ENCODE results near the gene ELAPOR1.

ELAPOR1 gene

DNA sequence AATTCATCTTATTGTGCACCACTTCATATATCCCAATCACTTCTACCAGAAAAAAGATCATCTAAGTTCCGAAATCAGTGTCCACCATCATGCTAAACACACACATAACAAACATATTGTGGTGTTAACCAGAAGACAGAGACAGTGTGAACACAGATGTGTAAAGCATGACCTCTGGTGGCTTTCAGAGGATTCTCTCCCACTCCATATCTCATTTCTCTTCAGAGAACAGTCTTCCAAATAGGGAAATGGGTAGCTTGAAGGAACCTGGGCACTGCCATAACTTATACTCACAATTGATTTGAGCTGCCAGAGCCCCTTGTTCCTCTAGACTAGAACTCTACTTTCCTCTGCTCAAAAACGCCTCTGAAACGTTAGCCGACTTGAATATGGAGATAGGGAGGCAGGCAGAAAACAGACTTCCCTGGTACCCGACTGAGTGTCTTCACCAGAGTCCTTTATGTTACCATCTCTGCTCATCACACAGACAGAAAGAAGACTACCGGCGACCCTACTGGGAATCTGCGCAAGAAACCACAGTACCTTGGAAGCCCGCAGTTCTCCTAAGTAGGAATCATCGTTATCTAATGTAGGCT, 1.8 kb upstream of the ELAPOR1 start:
- TF ChIP-seq, protein P1, sequence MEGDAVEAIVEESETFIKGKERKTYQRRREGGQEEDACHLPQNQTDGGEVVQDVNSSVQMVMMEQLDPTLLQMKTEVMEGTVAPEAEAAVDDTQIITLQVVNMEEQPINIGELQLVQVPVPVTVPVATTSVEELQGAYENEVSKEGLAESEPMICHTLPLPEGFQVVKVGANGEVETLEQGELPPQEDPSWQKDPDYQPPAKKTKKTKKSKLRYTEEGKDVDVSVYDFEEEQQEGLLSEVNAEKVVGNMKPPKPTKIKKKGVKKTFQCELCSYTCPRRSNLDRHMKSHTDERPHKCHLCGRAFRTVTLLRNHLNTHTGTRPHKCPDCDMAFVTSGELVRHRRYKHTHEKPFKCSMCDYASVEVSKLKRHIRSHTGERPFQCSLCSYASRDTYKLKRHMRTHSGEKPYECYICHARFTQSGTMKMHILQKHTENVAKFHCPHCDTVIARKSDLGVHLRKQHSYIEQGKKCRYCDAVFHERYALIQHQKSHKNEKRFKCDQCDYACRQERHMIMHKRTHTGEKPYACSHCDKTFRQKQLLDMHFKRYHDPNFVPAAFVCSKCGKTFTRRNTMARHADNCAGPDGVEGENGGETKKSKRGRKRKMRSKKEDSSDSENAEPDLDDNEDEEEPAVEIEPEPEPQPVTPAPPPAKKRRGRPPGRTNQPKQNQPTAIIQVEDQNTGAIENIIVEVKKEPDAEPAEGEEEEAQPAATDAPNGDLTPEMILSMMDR (IDR thresholded peaks at IDR 0.05; ENCODE audit: extremely low read depth, missing control alignments) = no peak
- peak; percentile 49 for DNase-seq (ENCODE audit: low spot score)

DNA sequence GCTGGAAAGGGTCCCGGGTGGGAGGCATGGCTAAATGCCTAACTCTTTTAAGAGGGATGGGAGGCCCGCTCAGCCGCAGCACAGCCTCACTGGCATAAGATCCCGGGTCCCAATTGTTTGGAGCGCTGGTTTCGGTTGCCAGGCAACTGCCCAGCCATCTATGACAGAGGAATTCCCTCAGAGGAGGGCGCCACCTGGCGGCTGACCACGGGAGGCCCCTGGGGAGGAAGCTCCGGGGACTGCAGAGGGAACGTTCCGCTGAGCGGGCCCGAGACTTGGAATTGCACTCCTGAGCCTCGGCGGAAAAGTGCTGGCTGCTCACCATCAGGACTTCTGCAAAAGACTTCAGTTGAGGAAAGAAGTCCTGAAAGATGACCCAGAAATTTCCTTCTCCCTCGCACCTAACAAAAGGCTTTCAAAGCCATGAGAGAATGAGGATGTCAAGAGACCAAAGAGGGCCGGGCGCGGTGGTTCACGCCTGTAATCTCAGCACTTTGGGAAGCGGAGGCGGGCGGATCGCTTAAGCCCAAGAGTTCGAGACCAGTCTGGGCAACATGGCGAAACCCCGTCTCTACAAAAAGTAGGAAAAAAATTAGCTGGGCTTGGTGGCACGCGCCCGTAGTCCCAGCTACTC, 1.1 kb upstream of the ELAPOR1 start:
- DNase-seq (ENCODE audit: low spot score) = peak; percentile 88
- TF ChIP-seq, protein P1 (IDR thresholded peaks at IDR 0.05; ENCODE audit: extremely low read depth, missing control alignments) = peak; percentile 86

DNA sequence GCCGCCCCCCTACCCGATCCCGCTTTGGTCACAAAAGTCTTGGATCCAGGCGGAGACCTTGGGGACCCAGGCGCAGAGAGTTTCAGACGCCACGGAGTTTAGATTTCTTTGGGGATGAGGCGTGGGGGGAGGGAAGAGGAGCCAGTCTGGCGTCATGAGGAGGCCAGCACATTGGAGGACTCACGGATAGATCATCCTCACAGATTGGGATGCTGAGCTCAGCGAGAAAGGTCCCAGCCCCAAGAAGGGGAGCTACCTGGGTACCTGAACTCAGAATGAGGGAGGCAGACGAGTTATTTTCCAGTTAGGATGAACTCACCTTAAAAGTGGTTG, 393 bp downstream of the ELAPOR1 start:
- TF ChIP-seq, protein P1 (IDR thresholded peaks at IDR 0.05; ENCODE audit: extremely low read depth, missing control alignments) = no peak
- DNase-seq (ENCODE audit: low spot score) = no peak

DNA sequence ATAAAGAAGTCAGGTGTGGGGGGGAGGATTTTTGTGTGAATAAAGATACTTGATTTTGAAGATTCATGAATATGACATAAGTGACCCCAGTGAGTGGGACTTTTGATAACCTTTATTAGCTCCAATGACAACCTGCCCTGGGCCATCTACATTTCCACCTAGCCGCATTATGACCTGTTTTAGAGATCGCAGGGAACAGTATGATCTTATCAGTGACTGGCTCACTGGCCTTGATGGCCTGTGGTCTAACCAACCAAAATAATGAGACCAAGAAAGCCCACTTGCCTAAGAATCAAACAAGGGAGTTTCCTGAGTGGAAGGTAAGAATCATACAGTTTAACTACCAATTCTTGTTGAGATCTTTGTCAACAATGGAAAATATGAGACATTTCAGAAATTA, 1.8 kb downstream of the ELAPOR1 start:
- TF ChIP-seq, protein P1 (IDR thresholded peaks at IDR 0.05; ENCODE audit: extremely low read depth, missing control alignments) = no peak
- DNase-seq (ENCODE audit: low spot score) = no peak

DNA sequence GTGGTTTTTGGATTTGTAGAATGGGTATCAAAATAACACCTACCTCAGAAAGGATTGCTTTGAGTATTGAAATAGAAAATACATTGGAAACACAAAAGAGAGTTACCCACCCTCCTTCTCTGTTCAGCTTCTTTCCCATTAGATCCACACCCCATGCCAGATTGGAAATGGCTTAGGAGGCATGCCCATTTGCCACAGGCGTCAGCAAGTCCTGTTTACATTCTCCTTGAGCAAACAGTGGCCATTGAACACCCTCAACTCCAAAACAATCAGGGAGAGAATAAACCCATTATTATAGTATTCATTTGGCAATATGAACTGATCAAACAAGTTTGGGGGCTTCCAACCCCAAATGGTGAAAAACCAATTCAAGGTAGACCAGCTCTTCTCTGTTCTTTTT, 2.4 kb downstream of the ELAPOR1 start:
- no peak for DNase-seq (ENCODE audit: low spot score)
- TF ChIP-seq, protein P1 (IDR thresholded peaks at IDR 0.05; ENCODE audit: extremely low read depth, missing control alignments) = no peak

DNA sequence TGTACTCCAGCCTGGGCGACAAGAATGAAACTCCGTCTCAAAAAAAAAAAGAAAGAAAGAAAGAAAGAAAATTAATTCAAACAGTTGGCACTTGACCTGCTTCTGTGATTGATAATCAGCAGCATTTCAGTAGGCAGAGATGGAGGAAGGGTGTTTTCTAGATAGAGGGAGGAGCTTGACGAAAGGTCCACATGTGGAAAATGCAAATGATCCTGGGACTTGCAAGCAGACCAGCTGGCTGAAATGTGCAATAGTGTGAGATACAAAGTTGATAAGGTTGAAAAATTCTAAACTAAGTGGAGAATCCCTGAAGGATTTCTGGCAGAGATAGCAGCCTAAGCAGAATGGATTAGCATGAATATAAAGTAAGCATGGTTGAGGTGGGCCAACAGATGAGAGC, 4.2 kb downstream of the ELAPOR1 start:
- TF ChIP-seq, protein P1 (IDR thresholded peaks at IDR 0.05; ENCODE audit: extremely low read depth, missing control alignments) = no peak
- no peak for DNase-seq (ENCODE audit: low spot score)

DNA sequence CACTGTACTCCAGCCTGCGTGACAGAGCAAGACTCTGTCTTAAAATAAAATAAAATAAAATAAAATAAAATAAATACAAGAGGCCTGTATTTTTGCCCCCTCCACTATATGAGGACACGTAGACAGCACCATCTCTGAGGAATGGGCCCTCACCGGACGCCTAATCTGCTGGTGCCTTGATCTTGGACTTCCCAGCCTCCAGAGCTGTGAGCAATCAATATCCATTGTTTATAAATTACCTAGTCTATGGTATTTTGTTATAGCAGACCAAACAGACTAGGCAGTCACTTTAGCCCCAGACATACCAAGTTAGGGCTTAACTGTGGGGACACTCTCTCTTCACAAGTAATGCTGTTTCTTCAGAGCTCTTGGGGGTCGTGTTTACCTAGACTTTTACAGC, 6.4 kb downstream of the ELAPOR1 start:
- TF ChIP-seq, protein P1 (IDR thresholded peaks at IDR 0.05; ENCODE audit: extremely low read depth, missing control alignments) = no peak

More for the DNA sequence above, 6.4 kb downstream of the ELAPOR1 start:
- no peak for DNase-seq (ENCODE audit: low spot score)
